SK-N-SH (cell line): ENCODE results near the gene METTL1.

Experiments used
- FOXM1 ChIP-seq: IDR thresholded peaks from 2 replicates; pipeline ENCODE4 v1.4.0; 2012; ENCODE audit warnings: low read depth, mild to moderate bottlenecking
- POLR2AphosphoS5 ChIP-seq: IDR thresholded peaks from 2 replicates; pipeline ENCODE4 v1.6.1; 2012; ENCODE audit warnings: low read depth, low read length
- SMC3 ChIP-seq: IDR thresholded peaks from 2 replicates; pipeline ENCODE4 v1.6.1; 2012; ENCODE audit warnings: low read depth, low read length, improper control_type of control experiment
- TAF1 ChIP-seq: IDR thresholded peaks from 2 replicates; pipeline ENCODE4 v1.6.1; 2012; ENCODE audit warnings: low read depth, mild to moderate bottlenecking, low read length, moderate library complexity, borderline replicate concordance
- YY1 ChIP-seq: IDR thresholded peaks from 2 replicates; pipeline ENCODE4 v1.4.0; 2012; ENCODE audit warnings: low read depth, mild to moderate bottlenecking
- TF ChIP-seq, protein P1 (sequence below): fragments of 200-600 bp; sonication (generic); IDR thresholded peaks from 2 replicates; pipeline ENCODE4 v1.6.1; 2017; ENCODE audit warnings: antibody characterized with exemption, mild to moderate bottlenecking, moderate library complexity

DNA sequence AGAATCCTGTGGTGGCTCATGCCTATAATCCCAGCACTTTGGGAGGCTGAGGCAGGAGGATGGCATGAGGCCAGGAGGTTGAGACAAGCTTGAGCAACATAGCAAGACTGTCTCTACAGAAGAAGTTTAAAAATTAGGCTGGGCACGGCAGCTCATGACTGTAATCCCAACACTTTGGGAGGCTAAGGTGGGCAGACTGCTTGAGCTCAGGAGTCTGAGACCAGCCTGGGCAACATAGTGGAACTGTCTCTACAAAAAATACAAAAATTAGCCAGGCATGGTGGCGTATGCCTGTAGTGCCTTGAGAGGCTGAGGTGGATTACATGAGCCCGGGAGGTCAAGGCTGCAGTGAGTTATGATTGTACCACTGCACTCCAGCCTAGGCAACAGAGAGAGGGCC lies 4.0 kb downstream of the METTL1 start:
- TF ChIP-seq, protein P1, sequence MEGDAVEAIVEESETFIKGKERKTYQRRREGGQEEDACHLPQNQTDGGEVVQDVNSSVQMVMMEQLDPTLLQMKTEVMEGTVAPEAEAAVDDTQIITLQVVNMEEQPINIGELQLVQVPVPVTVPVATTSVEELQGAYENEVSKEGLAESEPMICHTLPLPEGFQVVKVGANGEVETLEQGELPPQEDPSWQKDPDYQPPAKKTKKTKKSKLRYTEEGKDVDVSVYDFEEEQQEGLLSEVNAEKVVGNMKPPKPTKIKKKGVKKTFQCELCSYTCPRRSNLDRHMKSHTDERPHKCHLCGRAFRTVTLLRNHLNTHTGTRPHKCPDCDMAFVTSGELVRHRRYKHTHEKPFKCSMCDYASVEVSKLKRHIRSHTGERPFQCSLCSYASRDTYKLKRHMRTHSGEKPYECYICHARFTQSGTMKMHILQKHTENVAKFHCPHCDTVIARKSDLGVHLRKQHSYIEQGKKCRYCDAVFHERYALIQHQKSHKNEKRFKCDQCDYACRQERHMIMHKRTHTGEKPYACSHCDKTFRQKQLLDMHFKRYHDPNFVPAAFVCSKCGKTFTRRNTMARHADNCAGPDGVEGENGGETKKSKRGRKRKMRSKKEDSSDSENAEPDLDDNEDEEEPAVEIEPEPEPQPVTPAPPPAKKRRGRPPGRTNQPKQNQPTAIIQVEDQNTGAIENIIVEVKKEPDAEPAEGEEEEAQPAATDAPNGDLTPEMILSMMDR = no peak
- TF ChIP-seq YY1 (no peak), POLR2AphosphoS5 (no peak), SMC3 (no peak), TAF1 (no peak), FOXM1 (no peak)
